Globus pallidus (tissue), 1 donor: ENCODE measurements around the gene TUT1.
A peak's percentile ranks its signal among the peaks of the same experiment; 100 is the strongest.
"Not testable (repeated sequence)": the region's sequence is repeated elsewhere in the genome, so short reads cannot be mapped to it uniquely, and the experiment has no call there.

ENCODE experiments used
- DNase-seq: peaks from one replicate; pipeline ENCODE4 v3.0.0-alpha.2; 2015; ENCODE audit warnings: low spot score

The TUT1 gene

GRCh38 chr11:62605467-62605866 lies 14.1 kb upstream of the TUT1 start:
- no peak for DNase-seq

GRCh38 chr11:62604460-62605120 lies 13.3 kb upstream of the TUT1 start:
- DNase-seq = no peak

- no peak for DNase-seq
Measured at GRCh38 chr11:62603776-62604299, 12.5 kb upstream of the TUT1 start.

- DNase-seq = no peak
Measured at GRCh38 chr11:62603072-62603408, 11.7 kb upstream of the TUT1 start.

GRCh38 chr11:62602141-62603071 lies 11.1 kb upstream of the TUT1 start:
- DNase-seq = peak; percentile 83

GRCh38 chr11:62601372-62602140 lies 10.2 kb upstream of the TUT1 start, which contains the start of gene MTA2:
Gene MTA2 (minus strand): TSS chr11:62601865. CDS start chr11:62601450, 415 bp downstream.
- peak; percentile 97 for DNase-seq

GRCh38 chr11:62601122-62601371 lies 9.7 kb upstream of the TUT1 start:
- no peak for DNase-seq

- DNase-seq = no peak
Measured at GRCh38 chr11:62600367-62601121, 9.2 kb upstream of the TUT1 start.

GRCh38 chr11:62599901-62600300 lies 8.6 kb upstream of the TUT1 start:
- no peak for DNase-seq

- DNase-seq = peak; percentile 96
Measured at GRCh38 chr11:62599069-62599696, 7.9 kb upstream of the TUT1 start.

- no peak for DNase-seq
Measured at GRCh38 chr11:62595124-62595523, 3.8 kb upstream of the TUT1 start.

- peak; percentile 75 for DNase-seq
Measured at GRCh38 chr11:62593434-62594044, 2.2 kb upstream of the TUT1 start.

GRCh38 chr11:62592989-62593421 lies 1.7 kb upstream of the TUT1 start:
- peak; percentile 90 for DNase-seq

- DNase-seq = no peak
Measured at GRCh38 chr11:62592146-62592815, 958 bp upstream of the TUT1 start.

GRCh38 chr11:62588966-62589637 lies 2.2 kb downstream of the TUT1 start:
- no peak for DNase-seq

- not testable (repeated sequence) for DNase-seq
Measured at GRCh38 chr11:62585356-62585755, 6.0 kb downstream of the TUT1 start.

- DNase-seq = not testable (repeated sequence)
Measured at GRCh38 chr11:62581735-62582134, 9.6 kb downstream of the TUT1 start.

- no peak for DNase-seq
Measured at GRCh38 chr11:62580959-62581715, 10.2 kb downstream of the TUT1 start.

- DNase-seq = no peak
Measured at GRCh38 chr11:62579252-62579651, 12.1 kb downstream of the TUT1 start.
